ENCODE data around the gene HARBI1.

GRCh38 chr11:46570790-46571398 lies 46.1 kb downstream of the HARBI1 start:
- no peak for TF ChIP-seq EZH2phosphoT487 (IDR thresholded peaks at IDR 0.05; ENCODE audit: low read depth, severe bottlenecking, unreplicated experiment)
- no peak for TF ChIP-seq CTCF (IDR thresholded peaks at IDR 0.05; ENCODE audit: poor library complexity)
- no peak for TF ChIP-seq EZH2 (IDR thresholded peaks at IDR 0.05; ENCODE audit: borderline replicate concordance)
